A549 treated with CpdA at 1 μM for 4 hours (cell line): ENCODE data around the gene SDCBP2. TPM values are rescaled to one million over a fixed set of nuclear protein-coding genes. Genes with fewer than 3 reads are reported as not detected.

ENCODE experiments used
- total RNA-seq: library from RNA; stranded (reverse); fragments of 200-300 nt; extraction: Qiagen RNA extraction; gene quantifications from 5 replicates; pipeline ENCODE4 v1.2.3, GENCODE V29; 2022; ENCODE audit warnings: low read depth

Gene SDCBP2
- total RNA-seq, result 0.71 to 1.1 TPM (median 0.99 TPM) in 5 replicates

GRCh38 chr20:1328680-1329330, at the start of gene SDCBP2:
Gene SDCBP2, minus strand, starts transcription at chr20:1329139. Its CDS starts 8,723 bp downstream, at chr20:1320416.

GRCh38 chr20:1266167-1266973, 62.6 kb downstream of the SDCBP2 start, which contains the start of gene SNPH:
Gene SNPH, plus strand, starts transcription at chr20:1266294. Its CDS starts 29,946 bp downstream, at chr20:1296240.

Other genes starting within 250 kb of the SDCBP2 start
- 167 to 230 TPM (median 213 TPM) in 5 replicates for gene PSMF1, start 210.5 kb downstream of the SDCBP2 start, total RNA-seq
- gene TMEM74B, start 144.2 kb downstream of the SDCBP2 start, total RNA-seq, result 2.6 to 4.4 TPM (median 4.1 TPM) in 5 replicates
- gene C20orf202, start 125.7 kb downstream of the SDCBP2 start, total RNA-seq, result 0.03 TPM in 1 of 5 replicates, not detected in the others
- gene RAD21L1, start 103.1 kb downstream of the SDCBP2 start, total RNA-seq, result not detected in 5 replicates
- 4.0 to 5.6 TPM (median 4.5 TPM) in 5 replicates for gene SNPH, start 62.8 kb downstream of the SDCBP2 start, total RNA-seq
- 495 to 535 TPM (median 512 TPM) in 5 replicates for gene FKBP1A, start 63.9 kb upstream of the SDCBP2 start, total RNA-seq
- gene NSFL1C, start 137.7 kb upstream of the SDCBP2 start, total RNA-seq, result 113 to 129 TPM (median 120 TPM) in 5 replicates
- not detected in 5 replicates for gene SIRPB2, start 162.3 kb upstream of the SDCBP2 start, total RNA-seq
- not detected in 5 replicates for gene SIRPD, start 228.6 kb upstream of the SDCBP2 start, total RNA-seq